Left renal cortex interstitium (tissue), 4 donors: ENCODE results near the gene TP53INP2. TPM values are rescaled to one million over a fixed set of nuclear protein-coding genes. Genes with fewer than 3 reads are reported as not detected.
"Not testable (repeated sequence)": the region's sequence is repeated elsewhere in the genome, so short reads cannot be mapped to it uniquely, and the experiment has no call there.

Source experiments
- DNase-seq, 4 donors: peaks; one replicate each; pipeline ENCODE4 v3.0.0-alpha.2; 2013; ENCODE audit warnings: low read depth in 4 of 4, low spot score in 2 of 4, missing footprints in 1 of 4
- polyA plus RNA-seq, 4 donors: library from polyadenylated mRNA; unstranded; fragments of 120-200 nt; gene quantifications; one replicate each; pipeline ENCODE4 v1.2.1, GENCODE V29; 2013; ENCODE audit not compliant: insufficient read length in 4 of 4

TP53INP2 gene
- polyA plus RNA-seq, 4 donors: 11.0 to 14.9 (median 12.4) TPM

GRCh38 chr20:34705008-34705396, 858 bp downstream of the TP53INP2 start:
- no peak for DNase-seq

- no peak for DNase-seq
These were observed 1.5 kb downstream of the TP53INP2 start for GRCh38 chr20:34705397-34706301.

GRCh38 chr20:34706302-34706875, 2.2 kb downstream of the TP53INP2 start:
- no peak for DNase-seq

- no peak for DNase-seq
These were observed 3.0 kb downstream of the TP53INP2 start for GRCh38 chr20:34706912-34707784.

GRCh38 chr20:34708621-34709043, 4.5 kb downstream of the TP53INP2 start:
- peak in 2 of 4 donors; percentile 23 to 44 for DNase-seq

- peak; percentile 65 to 74 (median 70) for DNase-seq
These were observed 5.1 kb downstream of the TP53INP2 start for GRCh38 chr20:34709044-34709830.

- DNase-seq: no peak
These were observed 5.9 kb downstream of the TP53INP2 start for GRCh38 chr20:34709831-34710567.

- DNase-seq: no peak
These were observed 6.4 kb downstream of the TP53INP2 start for GRCh38 chr20:34710568-34710839.

GRCh38 chr20:34710861-34711574, 6.9 kb downstream of the TP53INP2 start:
- no peak for DNase-seq

GRCh38 chr20:34711813-34712430, 7.8 kb downstream of the TP53INP2 start:
- no peak for DNase-seq

GRCh38 chr20:34712525-34713192, 8.5 kb downstream of the TP53INP2 start:
- DNase-seq: no peak

GRCh38 chr20:34713194-34713943, 9.2 kb downstream of the TP53INP2 start:
- no peak for DNase-seq

- DNase-seq: not testable (repeated sequence)
These were observed 9.9 kb downstream of the TP53INP2 start for GRCh38 chr20:34713944-34714515.

- no peak for DNase-seq
These were observed 11.2 kb downstream of the TP53INP2 start for GRCh38 chr20:34715384-34715783.

- DNase-seq: no peak
These were observed 12.7 kb downstream of the TP53INP2 start for GRCh38 chr20:34716921-34717229.

- no peak for DNase-seq
These were observed 13.3 kb downstream of the TP53INP2 start for GRCh38 chr20:34717230-34718095.
